Body of pancreas (tissue), 4 donors: Measurements from ENCODE around the gene ALCAM. TPM values are rescaled to one million over a fixed set of nuclear protein-coding genes. Genes with fewer than 3 reads are reported as not detected.

Source experiments
- ATAC-seq: fragments of 150-250 bp; one replicate; pipeline ENCODE4 v1.9.1; 2016
- DNase-seq, 4 donors: peaks; one replicate each; pipeline ENCODE4 v3.0.0-alpha.2; 2019
- H3K27ac ChIP-seq, 4 donors: fragments of 200-600 bp; sonication (generic); 1 replicate in 3 of 4; 2 replicates in 1 of 4; pipeline versions ENCODE4 v1.5.1 to v1.6.1; 2016 to 2019; ENCODE audit warnings: mild to moderate bottlenecking in 1 of 4, mixed read lengths in 1 of 4, moderate library complexity in 1 of 4
- H3K27me3 ChIP-seq, 2 donors: fragments of 200-600 bp; sonication (generic); one replicate each; pipeline ENCODE4 v1.6.0; 2016; ENCODE audit warnings: mild to moderate bottlenecking in 1 of 2
- H3K36me3 ChIP-seq, 2 donors: fragments of 200-600 bp; sonication (generic); replicated peaks in 1 of 2; 2 replicates each; pipeline ENCODE4 v1.5.1; 2016; ENCODE audit warnings: low read depth in 2 of 2; ENCODE audit not compliant: insufficient read depth in 1 of 2
- H3K4me1 ChIP-seq: fragments of 200-600 bp; sonication (generic); one replicate; pipeline ENCODE4 v1.6.0; 2016
- H3K4me3 ChIP-seq, 2 donors: fragments of 200-600 bp; sonication (generic); 1 replicate in 1 of 2; 2 replicates in 1 of 2; pipeline ENCODE4 v1.5.1; 2016 to 2019
- H3K9me3 ChIP-seq, 3 donors: fragments of 200-600 bp; sonication (generic); 1 replicate in 2 of 3; 2 replicates in 1 of 3; pipeline ENCODE4 v1.5.1; 2016
- CTCF ChIP-seq, 7 experiments: fragments of 450-650 bp in 4 of 7; fragments of 200-600 bp in 3 of 7; sonication (generic) in 3 of 7; IDR thresholded peaks; one replicate each; pipeline ENCODE4 v1.5.1; 2016 to 2019; ENCODE audit warnings: antibody characterized with exemption in 7 of 7
- POLR2A ChIP-seq, 3 donors: fragments of 450-650 bp; IDR thresholded peaks; one replicate each; pipeline ENCODE4 v1.6.1; 2016; ENCODE audit warnings: antibody characterized with exemption in 3 of 3, mild to moderate bottlenecking in 2 of 3
- WGBS, 2 donors: methylation state at CpG; one replicate each; pipeline ENCODE4 v1.1.5; 2017; 5-methylcytosine and 5-hydroxymethylcytosine counted together
- intact Hi-C: fragments of 100-400 bp; cut with DNase I; formaldehyde crosslinking; loops from one replicate; pipeline ENCODE4 v1.15.1; 2023
- total RNA-seq, 2 donors: library from RNA; depleted of rRNA; stranded (reverse); fragments of >200 nt; gene quantifications; one replicate each; pipeline ENCODE4 v1.1.0, GENCODE V29; 2016

Gene ALCAM
- 10 to 100 TPM; 34.8 to 35.3 TPM for total RNA-seq

- TF ChIP-seq POLR2A (IDR thresholded peaks at IDR 0.05) (peak; percentile 95 to 99 (median 98)), CTCF (IDR thresholded peaks at IDR 0.05) (peak; percentile 49 to 98 (median 94))
- H3K36me3 ChIP-seq, result no peaks in the 10 kb centered on the region
- no peaks in the 10 kb centered on the region for H3K9me3 ChIP-seq
- peaks cover 21% of the 10 kb centered on the region for H3K4me1 ChIP-seq
- intact Hi-C loops, result no loop called here
- peak within 1 kb of the TSS; percentile 56 to 65 for H3K4me3 ChIP-seq
- peak within 1 kb of the TSS; percentile 89 to 94 (median 90) for H3K27ac ChIP-seq
- DNase-seq, result peak; percentile 96 to 98 (median 97)
- 0 to 2% methylated on average over 43 to 48 of the region's 48 CpGs for WGBS, 2 donors
- peak; percentile 84 for ATAC-seq
- H3K27me3 ChIP-seq, result no peaks in the 10 kb centered on the region
Measured at GRCh38 chr3:105366326-105367062, at the start of gene ALCAM. ALCAM (plus strand) TSS chr3:105366909.

- H3K4me3 ChIP-seq, result no peak overlapping the region
- H3K36me3 ChIP-seq, result no peaks in the 10 kb centered on the region
- no peak for DNase-seq
- H3K27ac ChIP-seq, result no peak overlapping the region
- no peaks in the 10 kb centered on the region for H3K27me3 ChIP-seq
- ATAC-seq, result no peak
- H3K9me3 ChIP-seq, result no peaks in the 10 kb centered on the region
- intact Hi-C loops, result no loop called here
- TF ChIP-seq CTCF (IDR thresholded peaks at IDR 0.05) (no peak), POLR2A (IDR thresholded peaks at IDR 0.05) (no peak)
- H3K4me1 ChIP-seq, result no peaks in the 10 kb centered on the region
- 39 to 58% methylated on average over 1 of the region's 1 CpG for WGBS, 2 donors
Measured at GRCh38 chr3:105317841-105318240, 48.9 kb upstream of the ALCAM start.

- no peak overlapping the region for H3K4me3 ChIP-seq
- H3K9me3 ChIP-seq, result no peaks in the 10 kb centered on the region
- no peaks in the 10 kb centered on the region for H3K4me1 ChIP-seq
- no peaks in the 10 kb centered on the region for H3K36me3 ChIP-seq
- no peak for ATAC-seq
- no peak for TF ChIP-seq CTCF (IDR thresholded peaks at IDR 0.05)
- no peak for TF ChIP-seq POLR2A (IDR thresholded peaks at IDR 0.05)
- H3K27me3 ChIP-seq, result no peaks in the 10 kb centered on the region
- no peak overlapping the region for H3K27ac ChIP-seq
- no peak for DNase-seq
- 75 to 78% methylated on average over 3 of the region's 3 CpGs for WGBS, 2 donors
- intact Hi-C loops, result no loop called here
Measured at GRCh38 chr3:105322570-105323273, 44.0 kb upstream of the ALCAM start.

- no peaks in the 10 kb centered on the region for H3K36me3 ChIP-seq
- no peaks in the 10 kb centered on the region for H3K27me3 ChIP-seq
- DNase-seq (no peak), ATAC-seq (no peak)
- TF ChIP-seq POLR2A (IDR thresholded peaks at IDR 0.05), result no peak
- TF ChIP-seq CTCF (IDR thresholded peaks at IDR 0.05), result no peak
- 59 to 68% methylated on average over 2 of the region's 2 CpGs for WGBS, 2 donors
- intact Hi-C loops, result no loop called here
- H3K4me1 ChIP-seq, result no peaks in the 10 kb centered on the region
- no peak overlapping the region for H3K4me3 ChIP-seq
- no peaks in the 10 kb centered on the region for H3K9me3 ChIP-seq
- no peak overlapping the region for H3K27ac ChIP-seq
Measured at GRCh38 chr3:105323274-105323599, 43.5 kb upstream of the ALCAM start.
